ENCODE data around the gene BRDT. TPM values are rescaled to one million over a fixed set of nuclear protein-coding genes. Genes with fewer than 3 reads are reported as not detected.

BRDT gene
- total and polyA plus RNA-seq, 2 donors (not counting 3 experiments of a cell fraction or from before 2014, with no cell fraction given), result not detected

- no TSS peak for BruUV-seq (replicated peaks)
- intact Hi-C loops (cut with micrococcal nuclease), result no loop called here
- Histone ChIP-seq H3K4me3 (replicated peaks in 1 of 3; ENCODE audit: insufficient read depth in 1 of 3, low read depth in 1 of 3, low read length in 3 of 3) (no peak overlapping the region), H3K9me3 (replicated peaks; ENCODE audit: control insufficient read depth, insufficient read depth, low read length) (no peaks in the 10 kb centered on the region), H3K36me3 (ENCODE audit: control insufficient read depth in 2 of 2, extremely low read depth in 1 of 2, insufficient read depth in 2 of 2, low read length in 2 of 2) (no peaks in the 10 kb centered on the region), H4K20me1 (replicated peaks; ENCODE audit: control insufficient read depth, extremely low read depth, insufficient read depth, low read length) (no peaks in the 10 kb centered on the region), H3K27ac (ENCODE audit: insufficient read depth, low read depth, low read length) (no peak overlapping the region), H3K9me1 (replicated peaks; ENCODE audit: control insufficient read depth, extremely low read depth, insufficient read depth, low read length) (no peaks in the 10 kb centered on the region), H3K4me1 (ENCODE audit: control insufficient read depth, extremely low read depth, insufficient read depth, low read length) (peaks cover 3% of the 10 kb centered on the region), H2AFZ (ENCODE audit: low read depth, low read length) (no peak overlapping the region), H3K27me3 (ENCODE audit: control insufficient read depth in 2 of 2, insufficient read depth in 2 of 2, low read length in 2 of 2) (no peaks in the 10 kb centered on the region), H3K4me2 (ENCODE audit: insufficient read depth, low read length) (no peak overlapping the region), H3K9ac (replicated peaks; ENCODE audit: extremely low read depth, insufficient read depth, low read length) (no peak overlapping the region), H3K79me2 (ENCODE audit: control insufficient read depth, insufficient read depth, low read length) (no peaks in the 10 kb centered on the region)
- ChIA-PET POLR2A (no interaction called here), CTCF (no interaction called here)
- no peak for DNase-seq (ENCODE audit: low read depth, low spot score)
- no peak for FAIRE-seq
- no peak for TF ChIP-seq GATA2 (IDR thresholded peaks at IDR 0.05; ENCODE audit: insufficient read depth, insufficient read length, low read depth, low read length)
- TF ChIP-seq POLR2A (IDR thresholded peaks at IDR 0.05; ENCODE audit: low read depth, low read length), result no peak
- TF ChIP-seq MYC (IDR thresholded peaks at IDR 0.05; ENCODE audit: low read depth, low read length), result no peak
- no peak for TF ChIP-seq POLR2AphosphoS5 (IDR thresholded peaks at IDR 0.05; ENCODE audit: insufficient read depth, low read depth, low read length)
- no peak for TF ChIP-seq JUN (IDR thresholded peaks at IDR 0.05; ENCODE audit: borderline replicate concordance, insufficient read depth, insufficient read length, low read depth)
- no peak for TF ChIP-seq CTCF (IDR thresholded peaks at IDR 0.05; ENCODE audit: extremely low read depth in 1 of 2, insufficient read depth in 1 of 2, low read depth in 1 of 2, low read length in 2 of 2)
- no peak for TF ChIP-seq EZH2 (IDR thresholded peaks at IDR 0.05; ENCODE audit: borderline replicate concordance, low read depth, low read length, severe bottlenecking)
- TF ChIP-seq FOS (IDR thresholded peaks at IDR 0.05; ENCODE audit: borderline replicate concordance, insufficient read depth, low read length), result no peak
- TF ChIP-seq MAX (IDR thresholded peaks at IDR 0.05; ENCODE audit: insufficient read depth, insufficient read length), result no peak
- dilution Hi-C loops (cut with MboI; ENCODE audit: extremely low pct_ligation_motif_present, low sequenced_read_pairs), result no loop called here
These were observed 1.1 kb upstream of the BRDT start for GRCh38 chr1:91948097-91948496.

Measured in endothelial cell of umbilical vein (primary cell).